Lung (tissue), 12 donors: ENCODE measurements around the gene RUVBL1. TPM values are rescaled to one million over a fixed set of nuclear protein-coding genes. Genes with fewer than 3 reads are reported as not detected.

Experiments
- ATAC-seq: fragments of 200-7000 bp; cut with Tn5 transposase; one replicate; pipeline ENCODE4 v1.9.1; 2020; ENCODE audit warnings: moderate number of reproducible peaks; ENCODE audit not compliant: insufficient read depth, low FRiP score
- DNase-seq, 3 donors: peaks; one replicate each; pipeline ENCODE4 v3.0.0-alpha.2; 2013 to 2017
- H3K27ac ChIP-seq, 2 donors: one replicate each; pipeline ENCODE4 v1.5.1; 2013; ENCODE audit warnings: mild to moderate bottlenecking in 2 of 2, moderate library complexity in 2 of 2, control low read depth in 1 of 2, inconsistent platforms in 1 of 2, low read depth in 1 of 2, low read length in 1 of 2
- H3K27me3 ChIP-seq, 3 donors: one replicate each; pipeline ENCODE4 v1.5.1; 2013; ENCODE audit warnings: low read length in 2 of 3; ENCODE audit not compliant: control insufficient read depth in 3 of 3, insufficient read depth in 3 of 3
- H3K36me3 ChIP-seq, 4 donors: one replicate each; pipeline ENCODE4 v1.5.1; 2013; ENCODE audit warnings: low read length in 4 of 4, mild to moderate bottlenecking in 1 of 4, moderate library complexity in 1 of 4; ENCODE audit not compliant: control insufficient read depth in 4 of 4, insufficient read depth in 4 of 4
- H3K4me1 ChIP-seq, 5 donors: one replicate each; pipeline ENCODE4 v1.5.1; 2013; ENCODE audit warnings: low read length in 5 of 5, mild to moderate bottlenecking in 2 of 5, moderate library complexity in 1 of 5; ENCODE audit not compliant: control insufficient read depth in 5 of 5, insufficient read depth in 5 of 5
- H3K4me3 ChIP-seq: one replicate; pipeline ENCODE4 v1.5.1; 2013; ENCODE audit warnings: mild to moderate bottlenecking, control low read depth, moderate library complexity
- H3K9ac ChIP-seq, 2 donors: one replicate each; pipeline ENCODE4 v1.5.1; 2013; ENCODE audit warnings: low read length in 2 of 2, control low read depth in 1 of 2; ENCODE audit not compliant: insufficient read depth in 1 of 2
- H3K9me3 ChIP-seq, 4 donors: one replicate each; pipeline ENCODE4 v1.5.1; 2013; ENCODE audit warnings: low read length in 3 of 4, mild to moderate bottlenecking in 1 of 4, moderate library complexity in 1 of 4; ENCODE audit not compliant: control insufficient read depth in 4 of 4, insufficient read depth in 3 of 4
- WGBS, 2 donors: extraction: QIAGEN DNeasy Blood & Tissue Kit; methylation state at CpG; one replicate each; pipeline ENCODE4 v1.1.7; 2013; 5-methylcytosine and 5-hydroxymethylcytosine counted together
- polyA plus RNA-seq, 2 donors: library from polyadenylated mRNA; stranded (reverse); fragments of 200-250 nt; gene quantifications; one replicate each; pipeline ENCODE4 v1.2.1, GENCODE V29; 2013
- total RNA-seq, 2 donors: library from RNA; depleted of rRNA in 1 of 2; stranded (reverse); fragments of >200 nt in 1 of 2; gene quantifications; one replicate each; pipeline ENCODE4 v1.2.1, GENCODE V29; 2014 to 2021
- TF ChIP-seq, protein P1 (sequence below): IDR thresholded peaks from 2 replicates; pipeline ENCODE4 v1.5.1; 2012; ENCODE audit warnings: mild to moderate bottlenecking; ENCODE audit errors: control extremely low read depth, extremely low read depth
- donor health status: control.
- donor health status: control.
- donor health status: Bipolar disorder and iron deficiency.
- donor health status: healthy.
- donor health status: DM: yes; HTN: yes; CAD: no.

RUVBL1 gene
- total and polyA plus RNA-seq, 4 donors = 26.6 to 53.7 (median 41.7) TPM

DNA sequence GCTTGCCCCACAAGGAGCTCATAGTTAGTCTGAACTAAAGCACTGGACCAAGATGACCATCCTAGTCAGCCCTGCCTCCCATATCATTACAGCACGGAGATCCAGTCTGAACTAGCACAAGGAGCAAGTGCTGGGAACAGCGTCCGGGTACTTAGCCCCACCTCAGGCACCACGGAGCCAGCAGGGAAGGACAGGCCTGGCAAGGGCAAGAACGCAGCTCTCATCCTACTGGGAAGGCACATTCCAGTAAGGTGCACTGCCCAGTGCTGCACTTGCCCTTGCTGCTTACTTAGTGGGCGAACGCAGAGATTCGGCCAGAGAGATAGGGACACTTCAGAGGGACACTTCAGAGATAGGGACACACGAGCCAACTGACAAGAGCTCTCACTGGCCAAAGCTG is 43.8 kb downstream of the RUVBL1 start:
- TF ChIP-seq, protein P1, sequence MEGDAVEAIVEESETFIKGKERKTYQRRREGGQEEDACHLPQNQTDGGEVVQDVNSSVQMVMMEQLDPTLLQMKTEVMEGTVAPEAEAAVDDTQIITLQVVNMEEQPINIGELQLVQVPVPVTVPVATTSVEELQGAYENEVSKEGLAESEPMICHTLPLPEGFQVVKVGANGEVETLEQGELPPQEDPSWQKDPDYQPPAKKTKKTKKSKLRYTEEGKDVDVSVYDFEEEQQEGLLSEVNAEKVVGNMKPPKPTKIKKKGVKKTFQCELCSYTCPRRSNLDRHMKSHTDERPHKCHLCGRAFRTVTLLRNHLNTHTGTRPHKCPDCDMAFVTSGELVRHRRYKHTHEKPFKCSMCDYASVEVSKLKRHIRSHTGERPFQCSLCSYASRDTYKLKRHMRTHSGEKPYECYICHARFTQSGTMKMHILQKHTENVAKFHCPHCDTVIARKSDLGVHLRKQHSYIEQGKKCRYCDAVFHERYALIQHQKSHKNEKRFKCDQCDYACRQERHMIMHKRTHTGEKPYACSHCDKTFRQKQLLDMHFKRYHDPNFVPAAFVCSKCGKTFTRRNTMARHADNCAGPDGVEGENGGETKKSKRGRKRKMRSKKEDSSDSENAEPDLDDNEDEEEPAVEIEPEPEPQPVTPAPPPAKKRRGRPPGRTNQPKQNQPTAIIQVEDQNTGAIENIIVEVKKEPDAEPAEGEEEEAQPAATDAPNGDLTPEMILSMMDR = no peak
- H3K4me3 ChIP-seq = no peak overlapping the region
- 81 to 93% methylated on average over 9 of the region's 9 CpGs for WGBS, 2 donors
- peaks cover 0 to 3% (median 0%) of the 10 kb centered on the region in 3 donors for H3K27me3 ChIP-seq
- peaks cover 0 to 29% (median 9%) of the 10 kb centered on the region in 5 donors for H3K4me1 ChIP-seq
- ATAC-seq (no peak), DNase-seq (no peak)
- H3K9ac ChIP-seq = no peak overlapping the region
- no peaks in the 10 kb centered on the region for H3K9me3 ChIP-seq
- H3K27ac ChIP-seq = peak overlapping the region in 1 of 2 donors; percentile 3
- peaks cover 0 to 14% (median 8%) of the 10 kb centered on the region in 4 donors for H3K36me3 ChIP-seq

DNA sequence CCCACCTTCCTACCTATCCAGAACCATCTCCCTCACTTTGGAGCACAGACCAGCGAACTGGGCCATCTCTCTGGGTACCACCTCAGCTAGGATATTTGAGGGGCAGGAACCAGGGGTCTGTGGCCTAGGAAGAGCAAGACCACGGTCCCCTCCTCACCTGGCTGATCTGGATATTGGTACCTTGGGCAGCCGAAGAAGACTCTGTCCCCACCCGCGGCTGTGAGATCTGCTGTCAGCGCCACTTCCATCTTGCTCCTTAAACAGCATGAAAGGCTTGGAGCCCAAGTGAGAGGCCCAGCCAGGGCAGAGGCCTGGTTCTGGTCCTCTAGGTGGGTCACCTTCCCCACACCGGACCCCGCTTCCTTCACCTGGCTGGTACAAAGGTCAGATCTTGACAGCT is 44.7 kb downstream of the RUVBL1 start:
- Histone ChIP-seq H3K36me3 (peaks cover 0 to 14% (median 7%) of the 10 kb centered on the region in 4 donors), H3K27ac (no peak overlapping the region), H3K9me3 (no peaks in the 10 kb centered on the region), H3K27me3 (peaks cover 0 to 3% (median 0%) of the 10 kb centered on the region in 3 donors), H3K4me1 (peaks cover 0 to 28% (median 9%) of the 10 kb centered on the region in 5 donors), H3K4me3 (no peak overlapping the region), H3K9ac (no peak overlapping the region)
- WGBS, 2 donors = 96 to 97% methylated on average over 8 of the region's 8 CpGs
- TF ChIP-seq, protein P1 = no peak
- ATAC-seq = no peak
- DNase-seq = no peak

DNA sequence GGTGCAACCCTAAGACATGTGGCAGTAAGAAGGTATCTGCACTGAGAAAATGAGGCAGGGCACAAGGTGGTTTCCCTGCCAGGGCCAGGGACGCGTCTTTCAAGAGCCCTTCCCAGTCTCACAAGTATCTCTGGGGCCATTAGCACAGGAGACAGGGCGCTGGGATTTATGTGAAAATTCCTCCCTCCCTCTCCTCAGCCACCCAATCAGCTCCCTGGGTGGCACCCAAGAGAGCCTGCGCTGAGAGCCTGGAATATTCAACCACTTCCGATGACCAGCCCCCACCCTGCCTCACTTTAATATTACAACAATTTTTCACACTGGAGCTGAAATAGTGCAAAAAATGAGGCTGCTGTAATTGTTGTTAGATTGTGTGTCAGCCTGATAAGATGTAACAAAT is 45.3 kb downstream of the RUVBL1 start:
- TF ChIP-seq, protein P1 = no peak
- Histone ChIP-seq H3K36me3 (peaks cover 0 to 14% (median 8%) of the 10 kb centered on the region in 4 donors), H3K9ac (no peak overlapping the region), H3K27ac (no peak overlapping the region), H3K27me3 (peaks cover 0 to 3% (median 0%) of the 10 kb centered on the region in 3 donors), H3K9me3 (no peaks in the 10 kb centered on the region), H3K4me1 (peaks cover 0 to 28% (median 9%) of the 10 kb centered on the region in 5 donors), H3K4me3 (no peak overlapping the region)
- WGBS, 2 donors = 90 to 95% methylated on average over 5 of the region's 5 CpGs
- no peak for ATAC-seq
- DNase-seq = no peak

DNA sequence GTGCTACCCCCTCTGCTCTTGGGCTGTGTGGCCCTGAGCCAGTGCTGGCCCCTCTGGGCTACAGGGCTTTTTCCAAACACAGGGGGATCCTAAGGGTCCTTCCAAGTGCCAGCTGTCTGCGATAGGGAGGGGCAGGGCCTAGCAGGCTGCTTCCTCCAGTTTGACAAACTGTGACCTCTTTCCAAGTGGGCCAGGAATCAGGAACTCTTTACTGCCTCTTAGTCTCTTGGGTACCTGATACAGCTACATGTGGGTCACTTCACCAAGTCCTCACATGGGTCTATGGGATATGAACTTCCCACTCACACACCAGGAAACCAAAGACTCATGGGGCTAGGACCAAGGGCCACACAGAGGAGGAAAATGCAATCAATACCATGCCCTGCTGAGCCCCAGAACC is 45.9 kb downstream of the RUVBL1 start:
- 0 to 6% methylated on average over 1 of the region's 1 CpG for WGBS, 2 donors
- Histone ChIP-seq H3K27me3 (peaks cover 0 to 3% (median 0%) of the 10 kb centered on the region in 3 donors), H3K9me3 (no peaks in the 10 kb centered on the region), H3K9ac (no peak overlapping the region), H3K4me1 (peaks cover 0 to 28% (median 9%) of the 10 kb centered on the region in 5 donors), H3K4me3 (no peak overlapping the region), H3K27ac (no peak overlapping the region), H3K36me3 (peaks cover under 1 to 17% (median 8%) of the 10 kb centered on the region in 4 donors)
- ATAC-seq = no peak
- TF ChIP-seq, protein P1 = no peak
- no peak for DNase-seq
